ENCODE results near the gene SMARCD1. TPM values are rescaled to one million over a fixed set of nuclear protein-coding genes. Genes with fewer than 3 reads are reported as not detected.

SMARCD1 gene
- total RNA-seq, 6 donors from 2014 or later: 44.6 to 76.2 (median 51.0) TPM

DNA sequence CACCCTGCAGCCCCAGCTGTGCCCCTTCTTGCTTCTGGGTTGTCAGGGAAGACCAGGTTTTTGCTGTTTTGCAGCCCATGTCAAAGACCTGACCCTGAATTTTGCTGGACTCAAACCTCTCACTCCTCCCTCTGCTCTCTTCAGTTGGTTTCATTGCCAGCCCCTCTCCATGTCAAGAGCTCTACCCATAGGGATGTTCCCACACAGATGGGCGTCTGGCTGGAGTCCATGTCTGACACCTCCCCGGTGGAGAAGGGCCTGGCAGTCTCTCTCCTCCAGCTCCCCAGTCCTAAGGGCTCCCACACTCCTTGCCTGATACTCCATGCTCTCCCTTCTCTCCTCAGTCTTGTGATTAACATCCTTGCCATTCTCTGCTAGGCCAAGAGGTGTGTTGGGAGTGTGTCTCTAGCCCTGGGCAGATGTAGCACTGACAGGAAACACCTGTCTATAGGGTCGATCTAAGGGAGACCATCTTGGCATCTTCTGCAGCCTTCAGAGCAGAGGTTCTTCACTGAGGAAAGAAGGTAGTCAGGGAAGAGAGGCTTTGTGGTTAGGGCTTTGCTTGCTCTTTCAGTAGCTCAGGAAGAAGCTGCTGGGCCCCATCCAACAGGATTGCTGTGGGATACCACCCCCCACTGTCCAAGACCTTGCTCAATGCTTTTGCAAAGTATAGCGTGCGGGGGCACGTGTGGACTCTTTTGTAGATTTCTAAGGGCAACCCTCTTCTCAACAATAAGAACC is 23.0 kb upstream of the SMARCD1 start:
- Histone ChIP-seq H3K4me3 (no peak overlapping the region), H3K27ac (no peak overlapping the region), H3K36me3 (no peaks in the 10 kb centered on the region), H3K27me3 (peaks cover 0 to 11% (median 2%) of the 10 kb centered on the region in 4 donors), H3K9me3 (no peaks in the 10 kb centered on the region), H3K4me1 (peaks cover 7 to 15% (median 9%) of the 10 kb centered on the region in 4 donors)
- TF ChIP-seq CTCF (IDR thresholded peaks at IDR 0.05) (no peak), POLR2A (IDR thresholded peaks at IDR 0.05) (no peak), EP300 (IDR thresholded peaks at IDR 0.05) (no peak)
- WGBS, 2 donors: 61 to 65% methylated on average over 6 of the region's 6 CpGs
- ATAC-seq (ENCODE audit: low FRiP score in 2 of 2): no peak
- DNase-seq: no peak

DNA sequence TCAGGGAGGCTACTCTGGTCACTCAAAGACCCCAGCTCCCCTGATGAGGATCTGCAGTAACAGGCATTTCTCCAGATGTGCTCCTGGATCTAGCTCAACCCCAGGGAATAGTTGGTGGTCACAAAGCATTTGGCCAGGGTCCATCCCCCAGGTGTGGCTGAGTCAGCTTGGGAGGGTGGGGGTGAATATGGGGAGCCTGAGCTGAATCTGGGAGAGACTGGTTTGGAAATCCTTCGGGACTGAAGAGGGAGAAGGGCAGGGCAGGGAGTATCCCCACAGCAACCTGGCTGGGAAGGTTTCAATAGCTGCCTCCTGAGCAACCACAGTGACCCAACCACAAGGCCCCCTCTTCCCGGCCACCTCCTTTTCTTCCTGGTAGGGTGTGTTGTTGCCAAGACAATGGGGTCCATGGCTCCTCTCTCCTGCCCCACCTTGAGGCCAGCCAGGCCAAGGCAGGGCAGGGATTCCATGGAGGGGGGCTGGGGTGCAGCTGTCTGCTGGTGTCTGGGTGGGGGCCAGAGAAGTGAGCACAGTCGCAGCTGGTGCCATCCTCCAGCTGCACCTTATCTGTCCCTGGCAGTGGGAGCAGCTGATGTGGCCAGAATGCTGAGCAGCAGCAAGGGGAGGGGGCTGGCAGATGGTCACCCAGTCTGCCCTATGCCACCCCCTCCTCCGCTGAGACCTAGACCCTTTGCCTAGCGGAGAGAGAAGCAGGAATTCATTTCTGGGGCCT is 22.2 kb upstream of the SMARCD1 start:
- no peaks in the 10 kb centered on the region for H3K9me3 ChIP-seq
- DNase-seq (no peak), ATAC-seq (ENCODE audit: low FRiP score in 2 of 2) (no peak)
- no peak overlapping the region for H3K4me3 ChIP-seq
- WGBS, 2 donors: 70 to 78% methylated on average over 3 to 5 of the region's 5 CpGs
- H3K27ac ChIP-seq: no peak overlapping the region
- H3K27me3 ChIP-seq: peaks cover 0 to 7% (median 2%) of the 10 kb centered on the region in 4 donors
- TF ChIP-seq POLR2A (IDR thresholded peaks at IDR 0.05) (no peak), EP300 (IDR thresholded peaks at IDR 0.05) (no peak), POLR2AphosphoS5 (IDR thresholded peaks at IDR 0.05) (no peak), CTCF (IDR thresholded peaks at IDR 0.05) (no peak)
- peaks cover 2 to 7% (median 3%) of the 10 kb centered on the region in 4 donors for H3K4me1 ChIP-seq
- no peaks in the 10 kb centered on the region for H3K36me3 ChIP-seq

DNA sequence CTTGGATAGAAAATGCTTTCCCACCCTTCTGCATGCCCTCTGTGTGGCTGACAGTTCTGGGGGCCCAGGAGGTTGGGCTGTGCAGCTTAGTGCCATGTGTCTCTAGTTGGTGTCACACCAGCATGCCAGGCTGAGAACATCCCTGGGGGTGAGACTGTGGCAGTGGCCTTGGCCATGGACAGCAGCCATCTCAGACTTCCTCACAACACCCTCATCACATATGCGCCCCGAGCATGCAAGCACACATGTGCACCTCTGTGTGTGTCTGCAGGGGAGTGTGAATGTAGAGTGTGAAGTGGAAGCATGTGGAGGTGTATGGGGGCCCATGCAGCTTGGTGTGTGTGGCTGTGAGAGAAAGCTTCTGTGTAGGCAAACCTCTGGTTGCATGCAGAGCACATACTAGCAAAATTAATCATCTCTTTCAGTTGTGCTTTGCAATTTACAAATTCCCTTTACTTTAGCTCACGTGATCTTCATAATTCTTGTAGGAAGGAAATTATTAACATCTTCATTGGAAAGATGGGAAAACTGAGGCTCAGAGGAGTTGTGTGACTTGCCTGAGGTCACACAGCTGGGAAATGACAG is 19.3 kb upstream of the SMARCD1 start:
- TF ChIP-seq POLR2AphosphoS5 (IDR thresholded peaks at IDR 0.05) (no peak), POLR2A (IDR thresholded peaks at IDR 0.05) (no peak), EP300 (IDR thresholded peaks at IDR 0.05) (no peak), CTCF (IDR thresholded peaks at IDR 0.05) (no peak)

GRCh38 chr12:50066402-50066801 is 18.7 kb upstream of the SMARCD1 start:
- DNase-seq (no peak), ATAC-seq (ENCODE audit: low FRiP score in 2 of 2) (peak in 1 of 2 donors; percentile 25)
- Histone ChIP-seq H3K27me3 (no peaks in the 10 kb centered on the region), H3K9me3 (no peaks in the 10 kb centered on the region), H3K36me3 (no peaks in the 10 kb centered on the region), H3K4me1 (peaks cover 0 to 8% (median 7%) of the 10 kb centered on the region in 4 donors), H3K4me3 (no peak overlapping the region), H3K27ac (no peak overlapping the region)
- TF ChIP-seq POLR2AphosphoS5 (IDR thresholded peaks at IDR 0.05) (no peak), CTCF (IDR thresholded peaks at IDR 0.05) (no peak), POLR2A (IDR thresholded peaks at IDR 0.05) (no peak), EP300 (IDR thresholded peaks at IDR 0.05) (no peak)
- WGBS, 2 donors: 43 to 66% methylated on average over 5 of the region's 5 CpGs

More for the DNA sequence above, 19.3 kb upstream of the SMARCD1 start:
- H3K27ac ChIP-seq: no peak overlapping the region
- H3K4me1 ChIP-seq: peaks cover 0 to 8% (median 6%) of the 10 kb centered on the region in 4 donors
- no peak for DNase-seq
- no peaks in the 10 kb centered on the region for H3K27me3 ChIP-seq
- no peaks in the 10 kb centered on the region for H3K36me3 ChIP-seq
- no peak overlapping the region for H3K4me3 ChIP-seq
- WGBS, 2 donors: 65 to 92% methylated on average over 1 to 3 of the region's 3 CpGs
- ATAC-seq (ENCODE audit: low FRiP score in 2 of 2): no peak
- no peaks in the 10 kb centered on the region for H3K9me3 ChIP-seq

All from upper lobe of left lung (tissue), 6 donors.